Endodermal cell (in vitro differentiated cells): Measurements from ENCODE around the gene TTC24. TPM values are rescaled to one million over a fixed set of nuclear protein-coding genes. Genes with fewer than 3 reads are reported as not detected.

Experiments used
- DNase-seq: peaks from one replicate; pipeline ENCODE4 v3.0.0-alpha.2; 2017
- H3K27ac ChIP-seq: 2 replicates; pipeline ENCODE4 v1.5.1; 2013; ENCODE audit warnings: mild to moderate bottlenecking, low read depth, low read length, moderate library complexity
- H3K27me3 ChIP-seq: 2 replicates; pipeline ENCODE4 v1.6.1; 2013; ENCODE audit warnings: mild to moderate bottlenecking, low read length, moderate library complexity; ENCODE audit not compliant: insufficient read depth, control insufficient read depth, poor library complexity, severe bottlenecking
- H3K36me3 ChIP-seq: 2 replicates; pipeline ENCODE4 v1.7.0; 2013; ENCODE audit warnings: mild to moderate bottlenecking, low read length, moderate library complexity; ENCODE audit not compliant: control insufficient read depth, insufficient read depth
- H3K4me1 ChIP-seq: one replicate; pipeline ENCODE4 v1.7.0; 2013; ENCODE audit warnings: low read length; ENCODE audit not compliant: control insufficient read depth, insufficient read depth
- H3K4me3 ChIP-seq: 2 replicates; pipeline ENCODE4 v1.5.1; 2013; ENCODE audit warnings: mild to moderate bottlenecking, low read length, moderate library complexity
- H3K9ac ChIP-seq: 2 replicates; pipeline ENCODE4 v1.6.1; 2013; ENCODE audit warnings: mild to moderate bottlenecking, low read length, moderate library complexity; ENCODE audit not compliant: poor library complexity, severe bottlenecking; ENCODE audit errors: extremely low read depth
- H3K9me3 ChIP-seq: 2 replicates; pipeline ENCODE4 v1.6.1; 2013; ENCODE audit warnings: mild to moderate bottlenecking, low read length, moderate library complexity; ENCODE audit not compliant: control insufficient read depth
- H3K27ac Mint-ChIP-seq: 2 replicates; pipeline ENCODE4 v1.8.0; 2020; ENCODE audit warnings: mixed read lengths
- H3K27me3 Mint-ChIP-seq: 2 replicates; pipeline ENCODE4 v1.8.0; 2021; ENCODE audit warnings: mild to moderate bottlenecking, mixed read lengths; ENCODE audit not compliant: insufficient read depth
- H3K36me3 Mint-ChIP-seq: 2 replicates; pipeline ENCODE4 v1.8.0; 2020; ENCODE audit warnings: low read depth, mixed read lengths
- H3K4me1 Mint-ChIP-seq: 2 replicates; pipeline ENCODE4 v1.8.0; 2020; ENCODE audit warnings: mixed read lengths
- H3K4me3 Mint-ChIP-seq: 2 replicates; pipeline ENCODE4 v1.8.0; 2020; ENCODE audit warnings: mild to moderate bottlenecking, moderate library complexity, mixed read lengths
- H3K9me3 Mint-ChIP-seq: 2 replicates; pipeline ENCODE4 v1.8.0; 2020; ENCODE audit warnings: mild to moderate bottlenecking, mixed read lengths
- CTCF ChIP-seq: fragments of 200-600 bp; sonication (generic); conservative IDR thresholded peaks from 2 replicates; pipeline ENCODE4 v1.5.0; 2021; ENCODE audit warnings: antibody characterized with exemption, mild to moderate bottlenecking
- WGBS, 2 experiments: methylation state at CpG; one replicate each; pipeline versions ENCODE4 v1.1.5 to v1.1.7; 2013; ENCODE audit warnings: missing lambda C conversion rate in 2 of 2, mixed read lengths in 1 of 2; ENCODE audit not compliant: insufficient coverage in 1 of 2, insufficient read length in 1 of 2; 5-methylcytosine and 5-hydroxymethylcytosine counted together
- total RNA-seq, 2 donors: library from RNA; stranded (reverse); fragmentation: NEBNext Ultra II Directional in 1 of 2; extraction: Animal tissue kit (Norgen Biotek cat#: 25700) in 1 of 2; gene quantifications; 2 replicates in 1 of 2; 3 replicates in 1 of 2; pipeline ENCODE4 v1.2.1, GENCODE V29; 2021

The TTC24 gene
- total RNA-seq, 2 donors from 2014 or later = not detected

DNA sequence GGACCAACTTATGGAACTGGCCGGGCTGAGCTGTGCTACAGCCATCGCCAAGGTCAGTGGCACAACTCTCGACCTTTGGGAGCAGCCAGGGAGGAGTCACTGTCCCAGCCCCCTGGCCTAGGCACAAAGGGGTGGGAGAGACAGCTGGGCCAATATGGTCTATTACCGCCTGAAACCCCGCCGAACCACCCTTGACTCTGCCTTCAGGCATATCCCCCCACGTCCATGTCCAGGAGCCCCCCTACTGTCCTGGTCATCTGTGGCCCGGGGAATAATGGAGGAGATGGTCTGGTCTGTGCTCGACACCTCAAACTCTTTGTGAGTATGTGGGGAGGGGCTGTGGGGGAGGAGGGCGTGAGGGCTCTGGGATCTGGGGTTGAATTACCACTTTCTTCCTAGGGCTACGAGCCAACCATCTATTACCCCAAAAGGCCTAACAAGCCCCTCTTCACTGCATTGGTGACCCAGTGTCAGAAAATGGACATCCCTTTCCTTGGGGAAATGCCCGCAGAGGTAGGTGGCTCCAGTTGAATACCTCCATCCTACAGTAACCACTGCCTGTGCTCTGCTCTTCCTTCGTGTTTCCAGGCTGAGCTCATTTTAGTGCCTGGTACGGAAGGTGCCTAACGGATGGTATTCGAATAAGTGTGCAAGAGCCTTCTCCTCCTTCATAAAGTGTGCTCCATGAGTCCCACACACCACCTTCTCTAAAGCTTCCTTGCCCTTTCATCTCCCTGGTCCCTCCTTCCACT lies 12.8 kb downstream of the TTC24 start:
- H3K36me3 ChIP-seq = peaks cover 33% of the 10 kb centered on the region
- 65 to 68% methylated on average over 6 to 16 of the region's 16 CpGs for WGBS, 2 experiments
- no peaks in the 10 kb centered on the region for H3K9me3 ChIP-seq
- Mint-ChIP-seq H3K9me3 (no peaks in the 10 kb centered on the region), H3K4me3 (peak overlapping the region; percentile 75), H3K27ac (no peak overlapping the region), H3K36me3 (peaks cover 26% of the 10 kb centered on the region), H3K27me3 (peaks cover 1% of the 10 kb centered on the region), H3K4me1 (peaks cover 5% of the 10 kb centered on the region)
- H3K27me3 ChIP-seq = no peaks in the 10 kb centered on the region
- DNase-seq = peak; percentile 57
- no peak overlapping the region for H3K27ac ChIP-seq
- H3K4me3 ChIP-seq = peak overlapping the region; percentile 86
- no peaks in the 10 kb centered on the region for H3K4me1 ChIP-seq
- TF ChIP-seq CTCF = no peak
- H3K9ac ChIP-seq = peak overlapping the region; percentile 58

- Histone ChIP-seq H3K9ac (no peak overlapping the region), H3K9me3 (no peaks in the 10 kb centered on the region), H3K4me1 (no peaks in the 10 kb centered on the region), H3K36me3 (peaks cover 40% of the 10 kb centered on the region), H3K4me3 (peak overlapping the region; percentile 86), H3K27me3 (no peaks in the 10 kb centered on the region), H3K27ac (no peak overlapping the region)
- H3K4me3 Mint-ChIP-seq = peak overlapping the region; percentile 75
- peaks cover 5% of the 10 kb centered on the region for H3K4me1 Mint-ChIP-seq
- H3K27ac Mint-ChIP-seq = no peak overlapping the region
- H3K36me3 Mint-ChIP-seq = peaks cover 30% of the 10 kb centered on the region
- H3K9me3 Mint-ChIP-seq = no peaks in the 10 kb centered on the region
- no peaks in the 10 kb centered on the region for H3K27me3 Mint-ChIP-seq
- no peak for TF ChIP-seq CTCF
- 85 to 94% methylated on average over 4 to 8 of the region's 8 CpGs for WGBS, 2 experiments
- DNase-seq = no peak
Observed at GRCh38 chr1:156592910-156593660, 13.6 kb downstream of the TTC24 start.

DNA sequence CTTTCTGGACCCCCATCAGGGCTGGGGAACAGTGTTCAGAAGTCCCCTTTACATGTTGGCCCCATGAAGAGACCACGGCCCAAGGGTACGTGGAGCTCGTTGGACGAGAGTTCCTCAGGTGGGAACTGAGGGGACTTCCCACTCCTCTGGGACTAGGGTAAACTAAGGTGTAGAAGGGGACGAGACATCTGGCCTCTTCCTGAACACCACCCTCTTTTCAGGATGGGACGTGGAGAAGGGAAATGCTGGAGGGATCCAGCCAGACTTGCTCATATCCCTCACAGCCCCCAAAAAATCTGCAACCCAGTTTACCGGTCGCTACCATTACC lies 14.1 kb downstream of the TTC24 start:
- no peaks in the 10 kb centered on the region for H3K27me3 ChIP-seq
- no peak overlapping the region for H3K4me3 Mint-ChIP-seq
- H3K9ac ChIP-seq = no peak overlapping the region
- no peak overlapping the region for H3K4me3 ChIP-seq
- H3K27ac ChIP-seq = no peak overlapping the region
- peaks cover 5% of the 10 kb centered on the region for H3K4me1 Mint-ChIP-seq
- 86 to 96% methylated on average over 2 to 8 of the region's 8 CpGs for WGBS, 2 experiments
- no peaks in the 10 kb centered on the region for H3K9me3 ChIP-seq
- peaks cover 35% of the 10 kb centered on the region for H3K36me3 Mint-ChIP-seq
- TF ChIP-seq CTCF = no peak
- no peaks in the 10 kb centered on the region for H3K4me1 ChIP-seq
- peaks cover 45% of the 10 kb centered on the region for H3K36me3 ChIP-seq
- H3K9me3 Mint-ChIP-seq = no peaks in the 10 kb centered on the region
- no peak overlapping the region for H3K27ac Mint-ChIP-seq
- no peak for DNase-seq
- H3K27me3 Mint-ChIP-seq = no peaks in the 10 kb centered on the region
